KBM-7 (cell line): ENCODE results near the gene AK8.

Experiments used
- DNase-seq: peaks from one replicate; pipeline ENCODE4 v3.0.0-alpha.2; 2015
- in situ Hi-C: fragments of 300-500 bp; cut with MboI; formaldehyde crosslinking; loops from 2 replicates; pipeline ENCODE4 v1.14.3; 2020; ENCODE audit warnings: low sequenced_read_pairs, low pct_unique_long_range_greater_than_20kb, mixed read lengths

The AK8 gene

GRCh38 chr9:132708769-132709430 is 169.2 kb downstream of the AK8 start:
- in situ Hi-C loops = no loop called here

GRCh38 chr9:132708239-132708638 is 169.8 kb downstream of the AK8 start:
- no peak for DNase-seq
- in situ Hi-C loops = no loop called here

More at GRCh38 chr9:132708769-132709430, 169.2 kb downstream of the AK8 start:
- DNase-seq = no peak

- in situ Hi-C loops = no loop called here
- no peak for DNase-seq
Measured at GRCh38 chr9:132703336-132703735, 174.7 kb downstream of the AK8 start.

GRCh38 chr9:132702254-132702653 is 175.8 kb downstream of the AK8 start:
- DNase-seq = no peak
- in situ Hi-C loops = no loop called here

- no peak for DNase-seq
- in situ Hi-C loops = no loop called here
Measured at GRCh38 chr9:132699956-132700355, 178.1 kb downstream of the AK8 start.

GRCh38 chr9:132698989-132699388 is 179.1 kb downstream of the AK8 start:
- no peak for DNase-seq
- in situ Hi-C loops = no loop called here

GRCh38 chr9:132697230-132697629 is 180.9 kb downstream of the AK8 start:
- no peak for DNase-seq
- in situ Hi-C loops = no loop called here

- in situ Hi-C loops = no loop called here
- DNase-seq = peak; percentile 54
Measured at GRCh38 chr9:132694144-132694543, 183.9 kb downstream of the AK8 start.

- in situ Hi-C loops = no loop called here
Measured at GRCh38 chr9:132690696-132691095, 187.4 kb downstream of the AK8 start.

GRCh38 chr9:132683873-132684272 is 194.2 kb downstream of the AK8 start:
- no peak for DNase-seq
- in situ Hi-C loops = no loop called here

More at GRCh38 chr9:132690696-132691095, 187.4 kb downstream of the AK8 start:
- DNase-seq = no peak

- in situ Hi-C loops = no loop called here
- DNase-seq = no peak
Measured at GRCh38 chr9:132681561-132681960, 196.5 kb downstream of the AK8 start.

GRCh38 chr9:132679946-132680625 is 198.0 kb downstream of the AK8 start:
- DNase-seq = no peak
- in situ Hi-C loops = no loop called here

- in situ Hi-C loops = no loop called here
- no peak for DNase-seq
Measured at GRCh38 chr9:132677976-132678375, 200.1 kb downstream of the AK8 start.
